Activated CD4-positive, alpha-beta memory T cell treated with anti-CD3 and anti-CD28 coated beads, Interleukin-2, amount 10 ng/mL, durations not matched to agents 7 days and 5 days (primary cell): ENCODE data around the gene KPNB1. TPM values are rescaled to one million over a fixed set of nuclear protein-coding genes. Genes with fewer than 3 reads are reported as not detected.

Experiments
- CTCF ChIA-PET: fragments of 350-600 bp; sonication (Branson Sonifier 250); formaldehyde crosslinking; loops from one replicate; lab custom pipeline; 2021; ENCODE audit warnings: antibody characterized with exemption, inconsistent platforms; lab: Charles Lee
- POLR2A ChIA-PET: fragments of 350-600 bp; sonication (Branson Sonifier 250); formaldehyde crosslinking; loops from one replicate; lab custom pipeline; 2021; ENCODE audit warnings: antibody characterized with exemption; lab: Charles Lee
- DNase-seq: peaks from one replicate; pipeline ENCODE4 v3.0.0-alpha.2; 2020
- H3K27ac Mint-ChIP-seq: one replicate; pipeline ENCODE4 v1.8.0; 2021; ENCODE audit warnings: mild to moderate bottlenecking, mixed read lengths
- H3K27me3 Mint-ChIP-seq: one replicate; pipeline ENCODE4 v1.8.0; 2021; ENCODE audit warnings: mixed read lengths
- H3K36me3 Mint-ChIP-seq: one replicate; pipeline ENCODE4 v1.8.0; 2021; ENCODE audit warnings: low read depth, mixed read lengths
- H3K4me1 Mint-ChIP-seq: one replicate; pipeline ENCODE4 v1.8.0; 2021; ENCODE audit warnings: mixed read lengths
- H3K4me3 Mint-ChIP-seq: one replicate; pipeline ENCODE4 v1.8.0; 2021; ENCODE audit warnings: mild to moderate bottlenecking, mixed read lengths
- H3K9me3 Mint-ChIP-seq: one replicate; pipeline ENCODE4 v1.8.0; 2021; ENCODE audit warnings: mixed read lengths
- total RNA-seq, 2 experiments: library from RNA; stranded (reverse); gene quantifications; one replicate each; pipeline ENCODE4 v1.2.3, GENCODE V29; 2021

KPNB1 gene
- total RNA-seq, 2 experiments from 2014 or later, result 329 to 334 TPM

DNA sequence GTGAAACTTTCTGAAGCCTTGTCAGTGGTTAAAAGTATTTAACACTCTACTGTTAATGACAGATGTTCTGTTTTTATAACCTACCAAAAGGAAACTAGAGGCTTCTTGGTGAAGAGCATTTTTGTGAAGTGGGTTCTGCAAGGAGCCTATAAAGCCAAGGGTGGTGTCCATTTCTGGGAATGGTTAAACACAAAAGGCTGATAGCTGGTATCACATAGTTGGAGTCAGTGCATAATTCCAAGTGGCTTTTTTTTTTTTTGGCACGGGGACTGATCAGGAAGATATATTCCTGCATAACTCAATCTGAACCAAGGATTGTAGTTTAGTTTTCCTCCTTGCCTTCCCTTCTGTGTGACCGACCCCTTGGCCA, 27.6 kb upstream of the KPNB1 start:
- ChIA-PET CTCF (no interaction called here), POLR2A (interaction anchor here (1.0 to 2.4 kb wide), 2 partner anchors 27 to 28 kb away, joined by 6 to 9 read pairs; no protein-coding TSS in a partner anchor)
- H3K27me3 Mint-ChIP-seq, result no peaks in the 10 kb centered on the region
- no peak for DNase-seq
- H3K4me3 Mint-ChIP-seq, result no peak overlapping the region
- H3K27ac Mint-ChIP-seq, result no peak overlapping the region
- H3K36me3 Mint-ChIP-seq, result peaks cover 47% of the 10 kb centered on the region
- no peaks in the 10 kb centered on the region for H3K9me3 Mint-ChIP-seq
- H3K4me1 Mint-ChIP-seq, result peaks cover 21% of the 10 kb centered on the region

DNA sequence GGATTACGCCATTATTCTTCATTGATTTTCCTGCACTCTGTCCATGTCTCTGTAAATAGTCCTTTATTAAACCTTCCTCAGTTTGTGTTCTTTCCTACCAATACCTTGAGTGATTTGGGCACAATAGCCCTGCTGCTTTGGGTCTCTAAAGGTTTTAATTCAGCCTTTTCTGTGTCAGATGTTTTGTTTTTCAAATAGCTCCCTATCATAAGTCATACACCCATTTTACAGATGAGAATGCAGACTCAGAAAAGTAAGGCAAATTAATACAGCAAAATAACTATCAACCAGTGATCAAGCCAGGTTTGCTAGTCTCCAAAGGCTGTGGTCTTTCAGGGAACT, 25.0 kb upstream of the KPNB1 start:
- H3K4me3 Mint-ChIP-seq, result no peak overlapping the region
- ChIA-PET POLR2A (interaction anchor here (1.0 to 2.2 kb wide), 2 partner anchors 25 to 191 kb away, joined by 3 to 10 read pairs; partner anchors contain the start of gene KPNB1), CTCF (interaction anchor here (0.7 to 1.8 kb wide), 5 partner anchors 8 to 151 kb away, joined by 3 to 11 read pairs (median 5); partner anchors contain the start of gene KPNB1)
- peaks cover 35% of the 10 kb centered on the region for H3K36me3 Mint-ChIP-seq
- H3K9me3 Mint-ChIP-seq, result no peaks in the 10 kb centered on the region
- no peak for DNase-seq
- peaks cover 16% of the 10 kb centered on the region for H3K4me1 Mint-ChIP-seq
- H3K27me3 Mint-ChIP-seq, result no peaks in the 10 kb centered on the region
- H3K27ac Mint-ChIP-seq, result no peak overlapping the region

DNA sequence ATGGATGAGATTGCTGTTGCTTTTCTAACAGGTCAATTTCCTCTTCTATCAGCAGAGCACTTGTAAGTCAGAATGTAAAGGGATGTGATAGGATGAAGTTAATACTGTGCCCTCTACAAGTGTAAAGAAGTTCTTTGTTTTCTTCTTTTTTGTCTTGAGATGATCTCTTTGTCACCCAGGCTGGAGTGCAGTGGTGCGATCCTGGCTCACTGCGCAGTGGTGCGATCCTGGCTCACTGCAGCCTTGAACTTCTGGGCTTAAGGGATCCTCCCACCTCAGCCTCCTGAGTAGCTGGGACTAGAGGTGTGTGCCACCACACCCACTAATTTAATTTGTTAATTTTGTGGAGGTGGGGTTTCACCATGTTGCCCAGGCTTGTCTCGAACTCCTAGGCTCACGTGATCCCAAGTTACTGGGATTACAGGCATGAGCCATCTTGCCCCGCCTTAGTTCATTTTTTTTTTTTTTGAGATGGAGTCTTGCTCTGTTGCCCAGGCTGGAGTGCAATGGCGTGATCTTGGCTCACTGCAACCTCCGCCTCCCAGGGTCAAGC, 21.6 kb upstream of the KPNB1 start:
- ChIA-PET POLR2A (interaction anchor here (1.9 kb wide), 1 partner anchor 21 kb away, joined by 6 read pairs; the partner anchor contains the start of gene KPNB1), CTCF (interaction anchor here (1.8 kb wide), 1 partner anchor 12 kb away, joined by 9 read pairs; no protein-coding TSS in a partner anchor)
- H3K9me3 Mint-ChIP-seq, result no peaks in the 10 kb centered on the region
- H3K4me3 Mint-ChIP-seq, result no peak overlapping the region
- DNase-seq, result no peak
- peaks cover 12% of the 10 kb centered on the region for H3K36me3 Mint-ChIP-seq
- H3K4me1 Mint-ChIP-seq, result no peaks in the 10 kb centered on the region
- H3K27me3 Mint-ChIP-seq, result no peaks in the 10 kb centered on the region
- no peak overlapping the region for H3K27ac Mint-ChIP-seq

DNA sequence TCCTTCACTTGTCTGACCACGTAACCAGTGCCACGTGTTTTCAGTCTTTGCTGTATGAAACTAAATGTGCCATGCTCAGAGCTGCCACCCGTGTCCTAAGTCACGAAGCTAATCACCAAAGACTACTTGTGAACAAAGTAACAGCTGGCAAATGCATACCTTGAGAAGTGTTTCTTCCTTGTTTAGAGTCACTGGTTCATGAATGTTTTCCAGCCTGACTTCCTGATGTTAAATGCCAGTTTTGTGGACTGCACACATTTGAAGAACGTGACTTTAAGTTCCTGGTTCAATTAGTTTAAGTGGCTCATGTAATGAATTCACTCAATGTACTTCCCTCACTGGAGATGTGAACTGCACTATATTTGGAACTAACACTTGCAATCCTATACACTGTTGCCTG, 19.9 kb upstream of the KPNB1 start:
- Mint-ChIP-seq H3K36me3 (peaks cover 4% of the 10 kb centered on the region), H3K27me3 (no peaks in the 10 kb centered on the region), H3K9me3 (no peaks in the 10 kb centered on the region), H3K27ac (no peak overlapping the region), H3K4me3 (no peak overlapping the region), H3K4me1 (peaks cover 5% of the 10 kb centered on the region)
- ChIA-PET POLR2A (no interaction called here), CTCF (interaction anchor here (0.6 to 1.4 kb wide), 4 partner anchors 10 to 131 kb away, joined by 3 to 4 read pairs (median 4); no protein-coding TSS in a partner anchor)
- no peak for DNase-seq

DNA sequence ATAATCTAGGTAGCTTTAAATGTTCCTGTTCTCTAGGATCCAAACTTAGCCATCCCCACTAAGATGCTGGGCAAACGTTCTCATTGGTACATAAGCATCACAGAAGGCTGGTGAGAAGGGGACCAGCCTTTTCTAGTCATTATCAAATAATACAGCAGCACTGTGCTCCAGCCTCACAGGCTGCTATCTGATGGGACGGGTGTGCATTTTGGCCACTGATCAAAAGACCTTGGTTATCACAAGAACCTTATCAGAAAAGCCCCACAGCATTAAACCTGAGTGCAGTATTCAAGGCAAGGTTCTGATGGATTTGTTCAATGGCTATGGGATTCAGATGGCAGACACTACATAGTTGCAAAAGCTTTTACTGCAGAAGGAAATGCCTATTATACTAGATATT, 19.1 kb upstream of the KPNB1 start:
- Mint-ChIP-seq H3K4me1 (peaks cover 8% of the 10 kb centered on the region), H3K36me3 (no peaks in the 10 kb centered on the region)
- CTCF ChIA-PET, result interaction anchor here (1.0 to 1.4 kb wide), 3 partner anchors 10 to 15 kb away, joined by 3 to 4 read pairs (median 4); no protein-coding TSS in a partner anchor

DNA sequence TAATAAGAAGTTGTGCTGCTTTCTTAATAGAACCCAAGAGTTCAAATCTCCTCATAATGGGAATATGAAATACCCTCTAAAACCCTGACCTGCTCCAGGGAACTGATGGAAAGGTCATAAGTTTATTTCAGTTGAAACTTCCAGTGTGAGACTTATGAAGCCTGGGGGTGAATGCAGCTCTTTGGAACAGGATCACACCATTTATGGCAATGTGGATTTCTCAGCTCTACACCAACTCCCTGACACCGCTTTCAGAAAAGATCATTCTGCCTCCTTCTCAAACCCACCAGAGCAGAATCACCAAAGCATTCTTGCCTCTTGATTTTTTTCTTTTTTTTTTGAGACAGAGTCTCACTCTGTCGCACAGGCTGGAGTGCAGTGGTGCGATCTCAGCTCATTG, 16.7 kb upstream of the KPNB1 start:
- CTCF ChIA-PET, result interaction anchor here (0.7 to 1.5 kb wide), 3 partner anchors 16 to 691 kb away, joined by 3 to 5 read pairs (median 3); partner anchors contain the start of gene KPNB1

More for the DNA sequence above, 19.1 kb upstream of the KPNB1 start:
- Mint-ChIP-seq H3K27me3 (no peaks in the 10 kb centered on the region), H3K9me3 (no peaks in the 10 kb centered on the region), H3K4me3 (no peak overlapping the region), H3K27ac (no peak overlapping the region)
- POLR2A ChIA-PET, result no interaction called here
- DNase-seq, result no peak

DNA sequence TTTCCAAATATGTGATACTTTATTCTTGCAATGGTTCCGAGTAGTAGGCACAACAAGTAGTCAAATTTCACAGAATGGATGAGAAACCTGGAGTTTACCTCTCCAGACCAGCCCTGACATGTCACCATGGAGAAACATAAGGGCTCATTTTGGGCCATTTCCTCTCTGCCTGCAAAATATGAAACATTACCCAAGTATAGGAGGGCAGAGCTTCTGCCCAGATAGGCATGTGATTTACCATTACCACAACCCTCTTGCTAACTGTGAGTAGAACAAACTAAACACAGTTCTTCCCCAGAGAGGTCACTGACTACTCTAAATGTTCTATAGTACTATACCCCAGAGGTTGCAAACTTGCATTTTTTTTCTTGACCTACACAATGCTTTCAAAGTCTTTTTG, 15.7 kb upstream of the KPNB1 start:
- Mint-ChIP-seq H3K4me1 (peaks cover 21% of the 10 kb centered on the region), H3K4me3 (no peak overlapping the region), H3K27me3 (no peaks in the 10 kb centered on the region), H3K36me3 (peaks cover 15% of the 10 kb centered on the region), H3K9me3 (no peaks in the 10 kb centered on the region), H3K27ac (no peak overlapping the region)
- no peak for DNase-seq
- ChIA-PET POLR2A (interaction anchor here (1.4 to 2.0 kb wide), 3 partner anchors 12 to 16 kb away, joined by 3 to 15 read pairs (median 3); partner anchors contain the start of gene KPNB1), CTCF (interaction anchor here (1.5 kb wide), 1 partner anchor 15 kb away, joined by 5 read pairs; the partner anchor contains the start of gene KPNB1)

More for the DNA sequence above, 16.7 kb upstream of the KPNB1 start:
- H3K9me3 Mint-ChIP-seq, result no peaks in the 10 kb centered on the region
- POLR2A ChIA-PET, result interaction anchor here (1.4 to 1.5 kb wide), 2 partner anchors 13 to 14 kb away, joined by 3 read pairs; no protein-coding TSS in a partner anchor
- H3K4me1 Mint-ChIP-seq, result peaks cover 21% of the 10 kb centered on the region
- no peak overlapping the region for H3K27ac Mint-ChIP-seq
- H3K36me3 Mint-ChIP-seq, result peaks cover 11% of the 10 kb centered on the region
- DNase-seq, result no peak
- no peak overlapping the region for H3K4me3 Mint-ChIP-seq
- H3K27me3 Mint-ChIP-seq, result no peaks in the 10 kb centered on the region

DNA sequence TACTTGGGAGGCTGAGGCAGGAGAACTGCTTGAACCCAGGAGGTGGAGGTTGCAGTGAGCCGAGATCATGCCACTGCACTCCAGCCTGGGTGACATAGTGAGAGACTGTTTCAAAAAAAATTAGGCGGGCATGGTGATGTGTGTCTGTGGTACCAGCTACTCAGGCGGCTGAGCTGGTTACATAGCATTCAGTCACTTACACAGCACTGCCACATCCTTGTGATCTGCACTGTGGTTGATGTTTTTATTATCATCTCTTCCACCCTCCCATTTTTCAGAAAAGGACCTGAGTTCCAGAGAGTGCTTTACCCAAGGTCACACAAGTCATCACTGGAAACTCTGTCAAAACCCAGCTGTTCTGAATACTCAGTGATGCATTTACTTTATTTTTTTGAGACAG, 14.8 kb upstream of the KPNB1 start:
- POLR2A ChIA-PET, result interaction anchor here (2.0 kb wide), 1 partner anchor 15 kb away, joined by 15 read pairs; the partner anchor contains the start of gene KPNB1
- CTCF ChIA-PET, result interaction anchor here (0.8 kb wide), 1 partner anchor 17 kb away, joined by 3 read pairs; no protein-coding TSS in a partner anchor

DNA sequence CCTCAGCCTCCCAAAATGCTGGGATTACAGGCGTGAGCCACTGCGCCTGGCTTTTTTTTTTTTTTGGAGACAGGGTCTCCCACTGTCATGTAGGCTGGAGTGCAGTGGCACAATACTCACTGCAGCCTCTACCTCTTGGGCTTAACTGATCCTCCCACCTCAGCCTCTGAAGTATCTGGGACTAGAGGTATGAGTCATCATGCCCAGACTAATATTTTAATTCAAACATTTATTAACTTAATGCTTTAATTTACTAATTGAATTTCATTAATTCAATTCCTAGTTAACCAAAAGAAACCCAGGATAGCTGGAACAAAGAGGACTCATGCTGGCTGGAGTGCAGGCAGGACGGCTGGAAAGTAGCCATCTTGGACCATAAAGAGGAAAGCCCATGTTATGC, 14.0 kb upstream of the KPNB1 start:
- H3K36me3 Mint-ChIP-seq, result peaks cover 15% of the 10 kb centered on the region
- CTCF ChIA-PET, result interaction anchor here (1.4 to 2.4 kb wide), 2 partner anchors 20 to 29 kb away, joined by 3 to 8 read pairs; no protein-coding TSS in a partner anchor
- peaks cover 21% of the 10 kb centered on the region for H3K4me1 Mint-ChIP-seq
- H3K27ac Mint-ChIP-seq, result no peak overlapping the region
- DNase-seq, result no peak
- no peaks in the 10 kb centered on the region for H3K9me3 Mint-ChIP-seq
- H3K27me3 Mint-ChIP-seq, result no peaks in the 10 kb centered on the region
- POLR2A ChIA-PET, result no interaction called here
- no peak overlapping the region for H3K4me3 Mint-ChIP-seq

More for the DNA sequence above, 14.8 kb upstream of the KPNB1 start:
- Mint-ChIP-seq H3K27ac (peak overlapping the region; percentile 40), H3K27me3 (no peaks in the 10 kb centered on the region), H3K9me3 (no peaks in the 10 kb centered on the region), H3K4me1 (peaks cover 21% of the 10 kb centered on the region), H3K36me3 (peaks cover 15% of the 10 kb centered on the region), H3K4me3 (no peak overlapping the region)
- no peak for DNase-seq

DNA sequence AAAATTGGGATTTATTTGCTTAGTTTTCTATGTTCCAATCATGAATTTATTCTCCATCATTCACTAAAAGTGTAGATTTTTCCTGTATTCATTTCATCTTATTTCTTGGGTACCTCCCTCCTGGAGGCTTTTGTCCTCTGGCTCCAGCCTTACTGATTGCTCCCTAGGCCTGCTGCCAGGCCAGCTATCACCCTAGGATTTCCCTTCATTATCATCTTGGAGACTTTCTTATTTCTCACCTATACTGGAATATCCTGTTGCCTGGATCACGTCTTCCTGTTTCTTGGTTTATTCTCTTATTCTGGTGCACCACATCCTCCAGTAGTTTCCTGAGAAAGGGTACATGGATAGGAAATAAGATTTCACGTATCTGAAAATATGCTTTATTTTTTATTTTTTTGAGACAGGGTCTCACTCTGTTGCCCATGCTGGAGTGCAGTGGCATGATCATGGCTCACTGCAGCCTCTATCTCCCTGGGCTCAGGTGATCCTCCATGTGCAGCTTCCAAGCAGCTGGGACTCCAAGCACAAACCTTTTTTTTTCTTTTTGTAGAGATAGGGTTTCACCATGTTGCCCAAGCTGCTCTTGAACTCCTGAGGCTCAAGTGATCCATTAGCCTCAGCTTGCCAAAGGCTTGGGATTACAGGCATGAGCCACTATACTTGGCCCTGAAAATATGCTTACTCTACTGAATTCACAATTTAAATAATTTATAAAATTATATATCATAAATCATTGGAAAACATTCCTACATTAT, 13.3 kb upstream of the KPNB1 start:
- H3K27ac Mint-ChIP-seq, result no peak overlapping the region
- H3K9me3 Mint-ChIP-seq, result no peaks in the 10 kb centered on the region
- CTCF ChIA-PET, result interaction anchor here (1.4 to 2.4 kb wide), 2 partner anchors 21 to 28 kb away, joined by 3 to 8 read pairs; no protein-coding TSS in a partner anchor
- H3K27me3 Mint-ChIP-seq, result no peaks in the 10 kb centered on the region
- no peak for DNase-seq
- H3K36me3 Mint-ChIP-seq, result peaks cover 15% of the 10 kb centered on the region
- no peak overlapping the region for H3K4me3 Mint-ChIP-seq
- peaks cover 22% of the 10 kb centered on the region for H3K4me1 Mint-ChIP-seq
- POLR2A ChIA-PET, result interaction anchor here (1.2 kb wide), 1 partner anchor 12 kb away, joined by 4 read pairs; no protein-coding TSS in a partner anchor

DNA sequence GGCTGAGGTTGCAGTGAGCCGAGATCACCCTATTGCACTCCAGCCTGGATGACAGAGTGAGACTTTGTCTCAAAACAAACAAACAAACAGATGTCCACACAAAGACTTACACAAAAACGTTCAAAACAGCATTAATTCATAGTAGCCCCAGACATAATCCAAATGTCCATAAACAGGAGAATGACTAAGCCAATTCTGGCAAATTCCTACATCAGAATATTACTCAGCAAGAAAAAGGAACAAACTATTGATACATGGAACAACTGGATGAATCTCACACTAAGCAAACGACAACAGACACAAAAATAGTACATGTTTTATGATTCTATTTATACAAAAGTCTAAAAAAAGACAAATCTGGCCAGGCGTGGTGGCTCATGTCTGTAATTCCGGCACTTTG, 10.8 kb upstream of the KPNB1 start:
- H3K4me1 Mint-ChIP-seq, result peaks cover 21% of the 10 kb centered on the region

DNA sequence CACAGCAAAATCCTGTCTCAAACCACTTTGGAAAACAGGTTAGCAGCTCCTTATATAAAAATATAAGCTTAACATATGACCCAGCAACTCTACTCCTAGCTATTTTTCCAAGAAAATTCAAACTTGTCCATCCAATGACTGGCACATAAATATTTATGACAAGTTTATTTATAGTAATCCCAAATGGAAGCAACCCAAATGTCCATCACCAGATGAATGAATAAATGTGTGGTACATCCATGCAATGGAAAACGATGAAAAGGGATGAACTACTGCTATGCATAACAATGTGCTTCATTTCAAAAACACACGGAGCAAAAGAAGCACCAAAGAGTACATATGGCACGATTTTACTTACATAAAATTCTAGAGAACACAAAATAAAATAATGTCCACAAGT, 9.6 kb upstream of the KPNB1 start:
- Mint-ChIP-seq H3K4me1 (peaks cover 16% of the 10 kb centered on the region), H3K27me3 (no peaks in the 10 kb centered on the region), H3K27ac (no peak overlapping the region), H3K4me3 (no peak overlapping the region), H3K9me3 (no peaks in the 10 kb centered on the region), H3K36me3 (peaks cover 18% of the 10 kb centered on the region)
- CTCF ChIA-PET, result no interaction called here
- POLR2A ChIA-PET, result no interaction called here
- no peak for DNase-seq

More for the DNA sequence above, 10.8 kb upstream of the KPNB1 start:
- Mint-ChIP-seq H3K36me3 (peaks cover 15% of the 10 kb centered on the region), H3K4me3 (no peak overlapping the region), H3K9me3 (no peaks in the 10 kb centered on the region), H3K27me3 (no peaks in the 10 kb centered on the region), H3K27ac (no peak overlapping the region)
- DNase-seq, result no peak
- ChIA-PET CTCF (no interaction called here), POLR2A (no interaction called here)

DNA sequence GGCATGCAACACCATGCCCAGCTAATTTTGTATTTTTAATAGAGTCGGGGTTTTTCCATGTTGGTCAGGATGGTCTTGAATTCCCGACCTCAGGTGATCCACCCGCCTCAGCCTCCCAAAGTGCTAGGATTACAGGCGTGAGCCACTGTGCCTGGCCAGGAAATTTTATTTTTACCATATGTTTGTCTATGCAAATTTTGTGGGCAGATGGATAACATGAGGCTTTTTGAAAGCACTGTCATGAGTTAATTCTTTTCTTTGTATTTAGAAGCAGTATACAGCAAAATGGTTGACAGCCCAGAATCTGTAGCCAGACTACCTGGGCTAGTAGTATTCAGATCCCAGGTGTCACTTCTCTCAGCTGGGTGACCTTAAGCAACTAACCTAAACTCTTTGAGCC, 8.5 kb upstream of the KPNB1 start:
- POLR2A ChIA-PET, result no interaction called here
- CTCF ChIA-PET, result no interaction called here
- H3K36me3 Mint-ChIP-seq, result peaks cover 15% of the 10 kb centered on the region

More for the DNA sequence above, 8.5 kb upstream of the KPNB1 start:
- Mint-ChIP-seq H3K27ac (no peak overlapping the region), H3K4me1 (peaks cover 13% of the 10 kb centered on the region), H3K9me3 (no peaks in the 10 kb centered on the region), H3K27me3 (no peaks in the 10 kb centered on the region), H3K4me3 (no peak overlapping the region)
- DNase-seq, result no peak
